HepG2 (cell line): ENCODE measurements around the gene SUN5. TPM values are rescaled to one million over a fixed set of nuclear protein-coding genes. Genes with fewer than 3 reads are reported as not detected.
"Not testable (repeated sequence)": the region's sequence is repeated elsewhere in the genome, so short reads cannot be mapped to it uniquely, and the experiment has no call there.

Source experiments
- ATAC-seq: fragments of 200-7000 bp; cut with Tn5 transposase; 3 replicates; pipeline ENCODE4 v1.9.1; 2020; ENCODE audit warnings: mild to moderate bottlenecking, moderate library complexity
- BruUV-seq: library from RNA; stranded (reverse); fragments of 400-500 nt; replicated peaks from 2 replicates; lab custom pipeline; 2021; lab: Mats Ljungman, UMichigan
- CTCF ChIA-PET: fragments of 300-600 bp; formaldehyde crosslinking; extraction: SDS; loops from one replicate; lab custom pipeline; 2021; ENCODE audit warnings: low total read pairs, inconsistent platforms, low intra/inter-chr PET ratio; lab: Yijun Ruan, JAX
- POLR2A ChIA-PET: fragments of 350-600 bp; sonication (Branson Sonifier 250); formaldehyde crosslinking; loops from one replicate; lab custom pipeline; 2020; ENCODE audit warnings: antibody characterized with exemption, inconsistent platforms; lab: Yijun Ruan, JAX
- DNase-seq: peaks from one replicate; pipeline ENCODE4 v3.0.0-alpha.2; 2015; ENCODE audit warnings: low spot score
- FAIRE-seq: peaks from 3 replicates; lab custom pipeline; 2011; peaks lifted over from hg19 to GRCh38; lab: Jason Lieb, UNC
- H2AFZ ChIP-seq: one replicate; pipeline ENCODE4 v1.6.1; 2011; ENCODE audit warnings: low read length, inconsistent platforms
- H3K27ac ChIP-seq: fragments of 300-600 bp; 3 replicates; pipeline ENCODE4 v1.8.0; 2011; ENCODE audit warnings: mixed run types, mild to moderate bottlenecking, mixed read lengths, low read length, inconsistent platforms; ENCODE audit not compliant: insufficient read depth; ENCODE audit errors: extremely low read length
- H3K27me3 ChIP-seq, 2 experiments: fragments of 200-600 bp in 1 of 2; 2 replicates in 1 of 2; 3 replicates in 1 of 2; pipeline versions ENCODE4 v1.6.0 to v1.8.0; 2011; ENCODE audit warnings: low read length in 2 of 2, mild to moderate bottlenecking in 2 of 2, moderate library complexity in 2 of 2, inconsistent platforms in 1 of 2; ENCODE audit not compliant: insufficient read depth in 2 of 2, control insufficient read depth in 1 of 2
- H3K36me3 ChIP-seq, 2 experiments: fragments of 200-600 bp in 1 of 2; replicated peaks in 1 of 2; 2 replicates in 1 of 2; 3 replicates in 1 of 2; pipeline versions ENCODE4 v1.5.1 to v1.8.0; 2011; ENCODE audit warnings: low read length in 2 of 2, inconsistent platforms in 1 of 2; ENCODE audit not compliant: insufficient read depth in 2 of 2, control insufficient read depth in 1 of 2
- H3K4me1 ChIP-seq: 2 replicates; pipeline ENCODE4 v1.5.1; 2012; ENCODE audit warnings: low read length, inconsistent platforms; ENCODE audit not compliant: insufficient read depth
- H3K4me2 ChIP-seq: 2 replicates; pipeline ENCODE4 v1.6.0; 2011; ENCODE audit warnings: low read depth, low read length, inconsistent platforms
- H3K4me3 ChIP-seq, 3 experiments: fragments of 200-600 bp in 1 of 3; sonication (generic), shearing (Covaris generic) in 1 of 3; replicated peaks in 1 of 3; 2 replicates each; pipeline ENCODE4 v1.5.1; 2011 to 2016; ENCODE audit warnings: low read length in 3 of 3, inconsistent platforms in 2 of 3, low read depth in 2 of 3, mild to moderate bottlenecking in 2 of 3, control low read depth in 1 of 3, mixed read lengths in 1 of 3; ENCODE audit not compliant: insufficient read depth in 1 of 3
- H3K79me2 ChIP-seq: one replicate; pipeline ENCODE4 v1.6.1; 2011; ENCODE audit warnings: low read length, inconsistent platforms; ENCODE audit not compliant: insufficient read depth
- H3K9ac ChIP-seq: 2 replicates; pipeline ENCODE4 v1.6.0; 2011; ENCODE audit warnings: mild to moderate bottlenecking, low read depth, low read length, inconsistent platforms; ENCODE audit not compliant: insufficient read depth
- H3K9me3 ChIP-seq: 2 replicates; pipeline ENCODE4 v1.5.1; 2012; ENCODE audit warnings: mild to moderate bottlenecking, low read length
- H4K20me1 ChIP-seq: 2 replicates; pipeline ENCODE4 v1.6.0; 2011; ENCODE audit warnings: inconsistent platforms, mild to moderate bottlenecking, low read length, moderate library complexity; ENCODE audit not compliant: insufficient read depth
- BORCS8-MEF2B ChIP-seq: sonication (generic); formaldehyde crosslinking; IDR thresholded peaks from 2 replicates; pipeline ENCODE4 v1.8.0; 2022; ENCODE audit warnings: mild to moderate bottlenecking, missing genetic modification reagents
- JUND ChIP-seq: sonication (generic); formaldehyde crosslinking; IDR thresholded peaks from 2 replicates; pipeline ENCODE4 v1.8.0; 2022; ENCODE audit warnings: mild to moderate bottlenecking, missing genetic modification reagents
- KAT8 ChIP-seq: IDR thresholded peaks from 2 replicates; pipeline ENCODE4 v1.6.1; 2016; ENCODE audit warnings: missing genetic modification reagents, missing compliant biosample characterization
- RORA ChIP-seq: sonication (generic); formaldehyde crosslinking; IDR thresholded peaks from 2 replicates; pipeline ENCODE4 v1.5.0; 2020; ENCODE audit warnings: mild to moderate bottlenecking, missing genetic modification reagents, moderate library complexity
- STAT5B ChIP-seq: sonication (generic); formaldehyde crosslinking; IDR thresholded peaks from 2 replicates; pipeline ENCODE4 v1.4.0; 2020; ENCODE audit warnings: missing genetic modification reagents
- ZNF382 ChIP-seq: sonication (generic); formaldehyde crosslinking; IDR thresholded peaks from 2 replicates; pipeline ENCODE4 v1.5.0; 2020; ENCODE audit warnings: missing genetic modification reagents, mild to moderate bottlenecking, borderline replicate concordance
- ZNF543 ChIP-seq: sonication (generic); formaldehyde crosslinking; IDR thresholded peaks from 2 replicates; pipeline ENCODE4 v1.4.0; 2020; ENCODE audit warnings: mild to moderate bottlenecking, missing genetic modification reagents
- ZNF614 ChIP-seq: IDR thresholded peaks from 2 replicates; pipeline ENCODE4 v1.6.1; 2018; ENCODE audit warnings: missing biosample characterization, missing genetic modification reagents, inconsistent platforms, borderline replicate concordance
- ZNF629 ChIP-seq: sonication (generic); formaldehyde crosslinking; conservative IDR thresholded peaks from 2 replicates; pipeline ENCODE4 v1.5.0; 2020; ENCODE audit warnings: missing genetic modification reagents
- ZNF782 ChIP-seq: sonication (generic); formaldehyde crosslinking; IDR thresholded peaks from 2 replicates; pipeline ENCODE4 v1.4.0; 2020; ENCODE audit warnings: missing genetic modification reagents, mild to moderate bottlenecking, borderline replicate concordance
- WGBS: methylation state at CpG from one replicate; pipeline ENCODE4 v1.1.6; 2017; ENCODE audit warnings: low lambda C conversion rate; 5-methylcytosine and 5-hydroxymethylcytosine counted together
- in situ Hi-C: cut with HindIII; loops from 2 replicates; pipeline ENCODE4 v1.10.0; 2017; ENCODE audit warnings: low pct_unique_long_range_greater_than_20kb; ENCODE audit not compliant: extremely low pct_ligation_motif_present
- intact Hi-C: fragments of 100-400 bp; cut with micrococcal nuclease; formaldehyde crosslinking; loops from one replicate; pipeline ENCODE4 v1.10.0; 2022; ENCODE audit not compliant: unreplicated experiment
- polyA plus RNA-seq, 8 experiments: library from polyadenylated mRNA; depleted of rRNA in 3 of 8; stranded (reverse) in 7 of 8; unstranded in 1 of 8; fragments of >200 nt; fragmentation: Illumina TruSeq in 4 of 8; extraction: Trizol in 4 of 8; gene quantifications; 2 replicates each; pipeline versions ENCODE4 v1.2.1 to v1.2.3, GENCODE V29; 2011 to 2016; ENCODE audit warnings: low read depth in 4 of 8, missing spikeins in 1 of 8, mixed read lengths in 1 of 8; ENCODE audit not compliant: insufficient read depth in 1 of 8
- total RNA-seq, 5 experiments: library from RNA; depleted of rRNA; stranded (reverse); fragments of >200 nt; fragmentation: Illumina TruSeq; extraction: Trizol; gene quantifications; 2 replicates each; pipeline ENCODE4 v1.2.3, GENCODE V29; 2016; ENCODE audit warnings: low read depth in 1 of 5
- TF ChIP-seq, protein P1 (sequence below): sonication (generic); formaldehyde crosslinking; IDR thresholded peaks from 2 replicates; pipeline ENCODE4 v1.5.0; 2020; ENCODE audit warnings: missing genetic modification reagents
- TF ChIP-seq, protein P2 (sequence below), 2 experiments: IDR thresholded peaks; 2 replicates each; pipeline ENCODE4 v1.6.1; 2011 to 2012; ENCODE audit warnings: low read length in 2 of 2, borderline replicate concordance in 1 of 2, low read depth in 1 of 2, mild to moderate bottlenecking in 1 of 2, moderate library complexity in 1 of 2
- TF ChIP-seq, protein P3 (sequence below): sonication (generic); formaldehyde crosslinking; IDR thresholded peaks from 2 replicates; pipeline ENCODE4 v1.9.0; 2022; ENCODE audit warnings: missing genetic modification reagents, mild to moderate bottlenecking, borderline replicate concordance

The SUN5 gene
- total and polyA plus RNA-seq, 2 of the 13 experiments (the other 11 are each of a cell fraction or from before 2014, with no cell fraction given), result not detected

GRCh38 chr20:32975698-32976674, 28.2 kb downstream of the SUN5 start (continued):
- TF ChIP-seq JUND (CRISPR knock-in tag) (0 out of 2 replicates have a peak, but pooled peaks have one; percentile 15), KAT8 (CRISPR knock-in tag) (peak; percentile 35; the same call in 1 of the 2 replicates), ZNF543 (peak; percentile 50; the same call in 1 of the 2 replicates), ZNF782 (CRISPR knock-in tag) (0 out of 2 replicates have a peak, but pooled peaks have one; percentile 47), ZNF382 (CRISPR knock-in tag) (no peak), STAT5B (CRISPR knock-in tag) (no peak), ZNF629 (CRISPR knock-in tag) (peak; percentile 56), ZNF614 (CRISPR knock-in tag) (peak; percentile 45; the same call in 1 of the 2 replicates), BORCS8-MEF2B (no peak), RORA (CRISPR knock-in tag) (no peak)
- TF ChIP-seq, protein P1, sequence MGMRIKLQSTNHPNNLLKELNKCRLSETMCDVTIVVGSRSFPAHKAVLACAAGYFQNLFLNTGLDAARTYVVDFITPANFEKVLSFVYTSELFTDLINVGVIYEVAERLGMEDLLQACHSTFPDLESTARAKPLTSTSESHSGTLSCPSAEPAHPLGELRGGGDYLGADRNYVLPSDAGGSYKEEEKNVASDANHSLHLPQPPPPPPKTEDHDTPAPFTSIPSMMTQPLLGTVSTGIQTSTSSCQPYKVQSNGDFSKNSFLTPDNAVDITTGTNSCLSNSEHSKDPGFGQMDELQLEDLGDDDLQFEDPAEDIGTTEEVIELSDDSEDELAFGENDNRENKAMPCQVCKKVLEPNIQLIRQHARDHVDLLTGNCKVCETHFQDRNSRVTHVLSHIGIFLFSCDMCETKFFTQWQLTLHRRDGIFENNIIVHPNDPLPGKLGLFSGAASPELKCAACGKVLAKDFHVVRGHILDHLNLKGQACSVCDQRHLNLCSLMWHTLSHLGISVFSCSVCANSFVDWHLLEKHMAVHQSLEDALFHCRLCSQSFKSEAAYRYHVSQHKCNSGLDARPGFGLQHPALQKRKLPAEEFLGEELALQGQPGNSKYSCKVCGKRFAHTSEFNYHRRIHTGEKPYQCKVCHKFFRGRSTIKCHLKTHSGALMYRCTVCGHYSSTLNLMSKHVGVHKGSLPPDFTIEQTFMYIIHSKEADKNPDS (CRISPR knock-in tag), result no peak; the same call in 1 of the 2 replicates
- TF ChIP-seq, protein P2, sequence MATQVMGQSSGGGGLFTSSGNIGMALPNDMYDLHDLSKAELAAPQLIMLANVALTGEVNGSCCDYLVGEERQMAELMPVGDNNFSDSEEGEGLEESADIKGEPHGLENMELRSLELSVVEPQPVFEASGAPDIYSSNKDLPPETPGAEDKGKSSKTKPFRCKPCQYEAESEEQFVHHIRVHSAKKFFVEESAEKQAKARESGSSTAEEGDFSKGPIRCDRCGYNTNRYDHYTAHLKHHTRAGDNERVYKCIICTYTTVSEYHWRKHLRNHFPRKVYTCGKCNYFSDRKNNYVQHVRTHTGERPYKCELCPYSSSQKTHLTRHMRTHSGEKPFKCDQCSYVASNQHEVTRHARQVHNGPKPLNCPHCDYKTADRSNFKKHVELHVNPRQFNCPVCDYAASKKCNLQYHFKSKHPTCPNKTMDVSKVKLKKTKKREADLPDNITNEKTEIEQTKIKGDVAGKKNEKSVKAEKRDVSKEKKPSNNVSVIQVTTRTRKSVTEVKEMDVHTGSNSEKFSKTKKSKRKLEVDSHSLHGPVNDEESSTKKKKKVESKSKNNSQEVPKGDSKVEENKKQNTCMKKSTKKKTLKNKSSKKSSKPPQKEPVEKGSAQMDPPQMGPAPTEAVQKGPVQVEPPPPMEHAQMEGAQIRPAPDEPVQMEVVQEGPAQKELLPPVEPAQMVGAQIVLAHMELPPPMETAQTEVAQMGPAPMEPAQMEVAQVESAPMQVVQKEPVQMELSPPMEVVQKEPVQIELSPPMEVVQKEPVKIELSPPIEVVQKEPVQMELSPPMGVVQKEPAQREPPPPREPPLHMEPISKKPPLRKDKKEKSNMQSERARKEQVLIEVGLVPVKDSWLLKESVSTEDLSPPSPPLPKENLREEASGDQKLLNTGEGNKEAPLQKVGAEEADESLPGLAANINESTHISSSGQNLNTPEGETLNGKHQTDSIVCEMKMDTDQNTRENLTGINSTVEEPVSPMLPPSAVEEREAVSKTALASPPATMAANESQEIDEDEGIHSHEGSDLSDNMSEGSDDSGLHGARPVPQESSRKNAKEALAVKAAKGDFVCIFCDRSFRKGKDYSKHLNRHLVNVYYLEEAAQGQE (IDR thresholded peaks at IDR 0.05; ENCODE audit: borderline replicate concordance in 1 of 2, low read depth in 1 of 2, low read length in 2 of 2), result no peak
- TF ChIP-seq, protein P3, sequence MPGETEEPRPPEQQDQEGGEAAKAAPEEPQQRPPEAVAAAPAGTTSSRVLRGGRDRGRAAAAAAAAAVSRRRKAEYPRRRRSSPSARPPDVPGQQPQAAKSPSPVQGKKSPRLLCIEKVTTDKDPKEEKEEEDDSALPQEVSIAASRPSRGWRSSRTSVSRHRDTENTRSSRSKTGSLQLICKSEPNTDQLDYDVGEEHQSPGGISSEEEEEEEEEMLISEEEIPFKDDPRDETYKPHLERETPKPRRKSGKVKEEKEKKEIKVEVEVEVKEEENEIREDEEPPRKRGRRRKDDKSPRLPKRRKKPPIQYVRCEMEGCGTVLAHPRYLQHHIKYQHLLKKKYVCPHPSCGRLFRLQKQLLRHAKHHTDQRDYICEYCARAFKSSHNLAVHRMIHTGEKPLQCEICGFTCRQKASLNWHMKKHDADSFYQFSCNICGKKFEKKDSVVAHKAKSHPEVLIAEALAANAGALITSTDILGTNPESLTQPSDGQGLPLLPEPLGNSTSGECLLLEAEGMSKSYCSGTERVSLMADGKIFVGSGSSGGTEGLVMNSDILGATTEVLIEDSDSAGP (CRISPR knock-in tag), result peak; percentile 27; the same call in 1 of the 2 replicates

- H3K9me3 ChIP-seq, ATAC-seq, BruUV-seq, H4K20me1 ChIP-seq, H3K4me3 ChIP-seq, H3K36me3 ChIP-seq, H3K79me2 ChIP-seq, POLR2A ChIA-PET, H3K4me2 ChIP-seq, H3K9ac ChIP-seq, in situ Hi-C loops, CTCF ChIA-PET, intact Hi-C loops, DNase-seq, H2AFZ ChIP-seq, H3K27ac ChIP-seq, FAIRE-seq: not testable (repeated sequence)
- peaks cover 7 to 33% of the 10 kb centered on the region in 2 experiments for H3K27me3 ChIP-seq
- peaks cover 81% of the 10 kb centered on the region for H3K4me1 ChIP-seq
- WGBS, result 77% methylated on average over 4 of the region's 4 CpGs
These were observed 29.1 kb downstream of the SUN5 start for GRCh38 chr20:32975121-32975520.
